B cell (primary cell): ENCODE results near the gene MRPL34. TPM values are rescaled to one million over a fixed set of nuclear protein-coding genes. Genes with fewer than 3 reads are reported as not detected.

Experiments used
- ATAC-seq: fragments of 200-7000 bp; cut with Tn5 transposase; one replicate; pipeline ENCODE4 v1.10.0; 2021; ENCODE audit warnings: low read depth, mild to moderate bottlenecking, moderate number of reproducible peaks, moderate library complexity
- CTCF ChIA-PET: fragments of 350-600 bp; sonication (Branson Sonifier 250); formaldehyde crosslinking; loops from one replicate; lab custom pipeline; 2021; ENCODE audit warnings: antibody characterized with exemption, inconsistent platforms; lab: Charles Lee
- POLR2A ChIA-PET: fragments of 350-600 bp; sonication (Branson Sonifier 250); formaldehyde crosslinking; loops from one replicate; lab custom pipeline; 2021; ENCODE audit warnings: antibody characterized with exemption; lab: Charles Lee
- DNase-seq: peaks from one replicate; pipeline ENCODE4 v3.0.0; 2013
- H2AFZ ChIP-seq: 2 replicates; pipeline ENCODE4 v1.6.1; 2012; ENCODE audit warnings: mild to moderate bottlenecking, low read depth, low read length; ENCODE audit not compliant: insufficient read depth, poor library complexity, severe bottlenecking
- H3K27ac ChIP-seq, 2 donors: 1 replicate in 1 of 2; 2 replicates in 1 of 2; pipeline ENCODE4 v1.5.1; 2012 to 2013; ENCODE audit warnings: low read length in 2 of 2, mild to moderate bottlenecking in 2 of 2, moderate library complexity in 1 of 2
- H3K27me3 ChIP-seq, 4 experiments: fragments of 200-600 bp in 1 of 4; sonication (generic) in 1 of 4; replicated peaks in 1 of 4; 1 replicate in 2 of 4; 2 replicates in 2 of 4; pipeline versions ENCODE4 v1.6.1 to v1.7.0; 2013 to 2016; ENCODE audit warnings: low read length in 3 of 4, mild to moderate bottlenecking in 2 of 4, mixed read lengths in 1 of 4, moderate library complexity in 1 of 4; ENCODE audit not compliant: insufficient read depth in 4 of 4, control insufficient read depth in 3 of 4; ENCODE audit errors: control extremely low read depth in 1 of 4
- H3K36me3 ChIP-seq, 2 experiments: replicated peaks in 1 of 2; 1 replicate in 1 of 2; 2 replicates in 1 of 2; pipeline versions ENCODE4 v1.6.1 to v1.7.1; 2013; ENCODE audit warnings: low read length in 1 of 2; ENCODE audit not compliant: insufficient read depth in 2 of 2, control insufficient read depth in 1 of 2; ENCODE audit errors: control extremely low read depth in 1 of 2, extremely low read depth in 1 of 2
- H3K4me1 ChIP-seq, 2 donors: fragments of 200-600 bp in 1 of 2; sonication (generic) in 1 of 2; 1 replicate in 1 of 2; 2 replicates in 1 of 2; pipeline versions ENCODE4 v1.5.1 to v1.6.1; 2013 to 2017; ENCODE audit warnings: low read length in 2 of 2; ENCODE audit not compliant: control insufficient read depth in 2 of 2, insufficient read depth in 2 of 2
- H3K4me2 ChIP-seq: replicated peaks from 2 replicates; pipeline ENCODE3; 2012; ENCODE audit warnings: mild to moderate bottlenecking, low read depth, low read length; ENCODE audit not compliant: poor library complexity, severe bottlenecking
- H3K4me3 ChIP-seq, 5 experiments: fragments of 200-600 bp in 1 of 5; sonication (generic) in 1 of 5; 1 replicate in 3 of 5; 2 replicates in 2 of 5; pipeline versions ENCODE4 v1.5.1 to v1.7.0; 2011 to 2016; ENCODE audit warnings: low read length in 4 of 5, mild to moderate bottlenecking in 4 of 5, low read depth in 2 of 5, control low read depth in 1 of 5, moderate library complexity in 1 of 5; ENCODE audit not compliant: insufficient read depth in 1 of 5; ENCODE audit errors: control extremely low read depth in 1 of 5, extremely low read depth in 1 of 5
- H3K79me2 ChIP-seq: fragments of 200-600 bp; sonication (generic); one replicate; pipeline ENCODE4 v1.6.0; 2016; ENCODE audit warnings: low read length; ENCODE audit not compliant: control insufficient read depth, insufficient read depth
- H3K9ac ChIP-seq: fragments of 200-600 bp; sonication (generic); 2 replicates; pipeline ENCODE4 v1.6.1; 2017; ENCODE audit warnings: mild to moderate bottlenecking, low read length, moderate library complexity
- H3K9me3 ChIP-seq, 3 donors: one replicate each; pipeline versions ENCODE4 v1.6.1 to v1.7.1; 2013; ENCODE audit warnings: low read length in 2 of 3; ENCODE audit not compliant: control insufficient read depth in 2 of 3, insufficient read depth in 1 of 3; ENCODE audit errors: control extremely low read depth in 1 of 3
- H4K20me1 ChIP-seq: 2 replicates; pipeline ENCODE4 v1.6.0; 2012; ENCODE audit warnings: mild to moderate bottlenecking, low read length; ENCODE audit not compliant: insufficient read depth, control insufficient read depth, poor library complexity, severe bottlenecking
- H3K27ac Mint-ChIP-seq: one replicate; pipeline ENCODE4 v1.8.0; 2021; ENCODE audit warnings: mixed read lengths
- H3K27me3 Mint-ChIP-seq: one replicate; pipeline ENCODE4 v1.8.0; 2021; ENCODE audit warnings: mixed read lengths
- H3K4me1 Mint-ChIP-seq: one replicate; pipeline ENCODE4 v1.8.0; 2021; ENCODE audit warnings: mixed read lengths
- H3K4me3 Mint-ChIP-seq: one replicate; pipeline ENCODE4 v1.8.0; 2021; ENCODE audit warnings: mixed read lengths
- H3K9me3 Mint-ChIP-seq: one replicate; pipeline ENCODE4 v1.8.0; 2022; ENCODE audit warnings: mixed read lengths; ENCODE audit not compliant: insufficient read depth
- EZH2 ChIP-seq: IDR thresholded peaks from 2 replicates; pipeline ENCODE4 v1.6.1; 2012; ENCODE audit warnings: borderline replicate concordance, low read depth, mild to moderate bottlenecking, moderate library complexity, low read length; ENCODE audit not compliant: insufficient read depth, poor library complexity, severe bottlenecking
- WGBS: methylation state at CpG from one replicate; pipeline ENCODE4 v1.1.5; 2013; ENCODE audit warnings: missing lambda C conversion rate; ENCODE audit not compliant: insufficient coverage; 5-methylcytosine and 5-hydroxymethylcytosine counted together
- intact Hi-C: fragments of 100-400 bp; cut with micrococcal nuclease; formaldehyde crosslinking; loops from one replicate; pipeline ENCODE4 v1.10.0; 2022
- polyA plus RNA-seq: library from polyadenylated mRNA; depleted of rRNA; stranded (reverse); fragments of >200 nt; gene quantifications from 2 replicates; pipeline ENCODE4 v1.2.3, GENCODE V29; 2012
- total RNA-seq, 2 donors: library from RNA; stranded (reverse); fragments of 120-200 nt in 1 of 2; gene quantifications; 1 replicate in 1 of 2; 2 replicates in 1 of 2; pipeline versions ENCODE4 v1.2.3 to v1.2.4, GENCODE V29; 2013 to 2022
- TF ChIP-seq, protein P1 (sequence below): fragments of 200-600 bp; IDR thresholded peaks from one replicate; pipeline ENCODE4 v1.8.0; 2022; ENCODE audit warnings: antibody characterized with exemption, mild to moderate bottlenecking

The MRPL34 gene
- total and polyA plus RNA-seq, 2 donors (not counting 1 experiment from before 2014, with no cell fraction given), result 16.5 to 45.7 TPM

DNA sequence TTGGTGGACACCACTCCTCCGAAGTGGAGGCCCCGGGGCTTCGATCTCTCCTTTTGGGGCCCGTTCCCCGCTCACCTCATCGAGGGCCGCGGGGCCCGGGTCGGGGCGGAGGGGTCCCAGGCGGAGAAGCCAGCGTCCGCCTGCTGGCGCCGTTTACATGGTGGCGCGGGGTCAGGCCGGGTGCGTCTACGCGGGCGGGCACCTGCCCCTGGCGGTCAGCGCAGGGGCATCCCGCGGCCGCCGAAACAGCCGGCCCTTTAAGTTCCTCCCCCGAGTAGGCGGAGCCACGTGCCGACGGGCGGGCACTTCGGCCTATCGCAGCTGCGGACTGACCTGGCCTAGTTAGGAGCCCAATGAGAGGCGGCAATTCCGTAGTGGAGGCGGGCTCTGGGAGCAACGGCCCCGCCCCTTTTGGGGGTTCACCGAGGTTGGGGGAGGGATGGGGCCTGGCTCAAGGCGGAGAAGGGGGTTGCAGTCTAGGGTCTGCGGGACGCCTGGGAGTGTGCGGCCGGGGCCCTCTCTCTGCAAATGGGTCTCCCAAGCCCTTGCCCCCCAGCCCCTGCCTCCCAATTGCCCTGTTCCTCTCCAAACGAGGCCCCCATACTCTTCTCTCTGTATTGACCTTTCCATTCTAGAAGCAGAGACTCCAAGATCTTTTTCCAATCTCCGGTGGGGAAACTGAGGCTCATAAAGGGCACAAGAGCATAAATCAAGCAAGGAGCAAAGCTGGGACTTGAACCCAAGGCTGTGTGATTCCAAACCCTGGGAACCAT lies 2.3 kb upstream of the MRPL34 start, which contains the start of gene ABHD8:
ABHD8 (minus strand) TSS at position 259 of the 773 bp plus-strand sequence. CDS start 1,809 bp downstream, outside the sequence.
- Histone ChIP-seq H3K36me3 (no peaks in the 10 kb centered on the region), H3K4me2 (peak within 1 kb of the TSS; percentile 99), H3K4me3 (peak within 1 kb of the TSS in 4 of 5 experiments; percentile 71 to 86 (median 75)), H3K79me2 (peaks cover 28% of the 10 kb centered on the region), H2AFZ (peak within 1 kb of the TSS; percentile 97), H3K27ac (peak within 1 kb of the TSS; percentile 2 to 67), H3K4me1 (peaks cover 30 to 39% of the 10 kb centered on the region in 2 donors), H3K27me3 (no peaks in the 10 kb centered on the region), H3K9me3 (no peaks in the 10 kb centered on the region), H3K9ac (peak within 1 kb of the TSS; percentile 90), H4K20me1 (no peaks in the 10 kb centered on the region)
- H3K27ac Mint-ChIP-seq, result peak within 1 kb of the TSS; percentile 81
- POLR2A ChIA-PET, result interaction anchor here (0.5 to 1.0 kb wide), 3 partner anchors 11 to 631 kb away, joined by 3 to 7 read pairs (median 3); no protein-coding TSS in a partner anchor
- TF ChIP-seq, protein P1, sequence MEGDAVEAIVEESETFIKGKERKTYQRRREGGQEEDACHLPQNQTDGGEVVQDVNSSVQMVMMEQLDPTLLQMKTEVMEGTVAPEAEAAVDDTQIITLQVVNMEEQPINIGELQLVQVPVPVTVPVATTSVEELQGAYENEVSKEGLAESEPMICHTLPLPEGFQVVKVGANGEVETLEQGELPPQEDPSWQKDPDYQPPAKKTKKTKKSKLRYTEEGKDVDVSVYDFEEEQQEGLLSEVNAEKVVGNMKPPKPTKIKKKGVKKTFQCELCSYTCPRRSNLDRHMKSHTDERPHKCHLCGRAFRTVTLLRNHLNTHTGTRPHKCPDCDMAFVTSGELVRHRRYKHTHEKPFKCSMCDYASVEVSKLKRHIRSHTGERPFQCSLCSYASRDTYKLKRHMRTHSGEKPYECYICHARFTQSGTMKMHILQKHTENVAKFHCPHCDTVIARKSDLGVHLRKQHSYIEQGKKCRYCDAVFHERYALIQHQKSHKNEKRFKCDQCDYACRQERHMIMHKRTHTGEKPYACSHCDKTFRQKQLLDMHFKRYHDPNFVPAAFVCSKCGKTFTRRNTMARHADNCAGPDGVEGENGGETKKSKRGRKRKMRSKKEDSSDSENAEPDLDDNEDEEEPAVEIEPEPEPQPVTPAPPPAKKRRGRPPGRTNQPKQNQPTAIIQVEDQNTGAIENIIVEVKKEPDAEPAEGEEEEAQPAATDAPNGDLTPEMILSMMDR, result peak; percentile 17
- no peak for TF ChIP-seq EZH2
- ATAC-seq (peak; percentile 67), DNase-seq (peak; percentile 95)
- H3K4me3 Mint-ChIP-seq, result peak within 1 kb of the TSS; percentile 85
- no peaks in the 10 kb centered on the region for H3K9me3 Mint-ChIP-seq
- CTCF ChIA-PET, result interaction anchor here (0.9 to 2.9 kb wide), 7 partner anchors 8 to 83 kb away, joined by 3 to 13 read pairs (median 5); partner anchors contain the start of gene BABAM1
- H3K27me3 Mint-ChIP-seq, result no peaks in the 10 kb centered on the region
- WGBS, result under 1% methylated on average over 47 of the region's 52 CpGs
- H3K4me1 Mint-ChIP-seq, result peaks cover 41% of the 10 kb centered on the region
- intact Hi-C loops, result loop anchor here (10.0 kb wide), 1 partner anchor 409 kb away; no protein-coding TSS in a partner anchor
